Activated CD4-positive, alpha-beta T cell treated with anti-CD3 and anti-CD28 coated beads, Interleukin-2, amount 50 U/mL, for 4 hours (primary cell): ENCODE measurements around the gene TMEM114.

Experiments used
- DNase-seq, 2 experiments: peaks; one replicate each; pipeline ENCODE4 v3.0.0-alpha.2; 2020

TMEM114 gene

DNA sequence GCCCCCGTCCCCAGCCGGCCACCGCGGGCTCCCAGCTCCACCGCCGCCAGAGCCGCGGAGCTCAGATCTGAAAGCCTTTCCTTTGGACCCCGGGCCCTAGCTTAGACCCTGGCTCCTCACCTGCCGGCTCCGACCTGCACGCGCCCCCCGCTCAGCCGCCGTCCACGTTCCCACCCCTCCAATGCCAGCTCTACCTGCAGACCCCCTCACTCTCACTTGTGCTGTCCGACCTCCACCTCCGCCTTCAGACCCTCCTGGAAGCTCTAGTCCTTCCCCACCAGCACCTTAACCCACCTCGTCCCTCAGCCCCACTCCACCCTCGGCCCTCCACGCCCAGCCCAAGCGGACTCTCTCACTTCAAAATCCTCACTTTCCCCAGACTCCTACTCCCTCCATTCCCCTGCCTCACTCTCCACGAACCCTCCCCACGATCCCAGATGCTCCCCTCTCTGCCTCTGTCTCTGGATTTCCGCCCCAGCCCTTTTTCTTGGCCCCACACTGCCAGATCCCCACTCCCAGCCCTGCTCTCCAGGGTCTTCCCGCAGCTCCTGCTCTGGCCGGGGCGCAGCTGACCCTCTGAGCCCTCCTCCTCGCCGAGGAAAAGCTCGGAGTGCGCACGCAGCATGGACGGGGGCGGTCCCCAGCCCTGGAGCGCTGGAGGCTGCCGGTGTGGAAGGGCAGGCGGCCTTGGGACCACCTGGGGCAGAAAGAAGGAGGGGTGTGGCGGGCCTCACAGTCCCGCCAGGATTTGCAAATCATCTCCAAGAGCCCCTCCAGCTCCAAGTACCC, at the start of gene TMEM114:
TSS of gene TMEM114 (minus strand) at position 612 of the 789 bp plus-strand sequence. CDS start 673 bp downstream, outside the sequence.
- no peak for DNase-seq

DNA sequence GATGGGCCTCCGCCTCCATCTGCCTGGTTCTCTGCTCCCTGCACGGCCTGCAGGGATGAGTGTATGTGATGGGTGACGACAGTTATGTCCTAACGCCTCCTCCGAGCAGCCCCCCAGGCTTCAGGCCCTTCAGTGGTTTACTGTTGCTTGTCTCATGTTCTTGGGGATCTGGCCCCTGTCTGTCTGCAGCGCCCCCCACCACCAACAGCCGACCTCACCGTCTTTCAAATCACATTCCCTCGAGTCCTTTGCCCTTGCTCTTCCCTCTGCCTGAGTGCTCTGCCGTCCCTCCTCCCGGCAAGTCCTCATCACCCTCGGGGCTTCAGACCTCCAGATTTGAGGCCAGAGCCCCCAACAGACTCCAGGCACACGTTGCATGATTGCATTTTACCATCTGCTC, 49.4 kb upstream of the TMEM114 start:
- no peak for DNase-seq

DNA sequence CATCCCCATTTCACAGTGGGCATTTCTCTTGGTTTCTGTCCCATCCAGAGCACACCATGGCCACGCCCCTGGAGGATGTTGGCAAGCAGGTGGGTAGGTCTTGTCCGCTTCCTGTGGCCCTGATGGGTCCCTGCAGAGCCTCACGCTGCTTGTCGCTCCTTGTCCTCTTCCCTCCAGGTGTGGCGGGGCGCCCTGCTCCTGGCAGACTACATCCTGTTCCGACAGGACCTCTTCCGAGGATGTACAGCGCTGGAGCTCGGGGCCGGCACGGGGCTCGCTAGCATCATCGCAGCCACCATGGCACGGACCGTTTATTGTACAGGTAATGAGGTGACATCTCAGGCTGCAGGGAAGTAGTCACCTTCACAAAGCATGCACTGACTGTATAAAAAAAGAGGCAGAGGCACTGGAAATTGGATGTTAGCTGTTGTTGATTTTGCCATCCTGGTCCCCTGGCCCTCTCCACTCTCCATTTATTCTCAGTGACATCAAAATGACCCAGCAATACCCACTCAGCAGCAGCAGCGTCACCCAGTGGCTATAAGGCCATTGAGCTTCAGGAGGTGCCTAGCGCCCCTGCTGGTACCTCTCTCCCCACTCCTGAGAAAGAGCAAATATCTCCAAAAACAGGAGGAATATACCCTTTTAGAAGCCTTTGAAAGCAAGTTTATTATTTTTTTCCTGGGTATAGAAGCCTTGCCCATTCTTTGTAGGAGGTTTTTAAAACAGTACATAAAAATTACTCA, 44.9 kb upstream of the TMEM114 start:
- DNase-seq: no peak

DNA sequence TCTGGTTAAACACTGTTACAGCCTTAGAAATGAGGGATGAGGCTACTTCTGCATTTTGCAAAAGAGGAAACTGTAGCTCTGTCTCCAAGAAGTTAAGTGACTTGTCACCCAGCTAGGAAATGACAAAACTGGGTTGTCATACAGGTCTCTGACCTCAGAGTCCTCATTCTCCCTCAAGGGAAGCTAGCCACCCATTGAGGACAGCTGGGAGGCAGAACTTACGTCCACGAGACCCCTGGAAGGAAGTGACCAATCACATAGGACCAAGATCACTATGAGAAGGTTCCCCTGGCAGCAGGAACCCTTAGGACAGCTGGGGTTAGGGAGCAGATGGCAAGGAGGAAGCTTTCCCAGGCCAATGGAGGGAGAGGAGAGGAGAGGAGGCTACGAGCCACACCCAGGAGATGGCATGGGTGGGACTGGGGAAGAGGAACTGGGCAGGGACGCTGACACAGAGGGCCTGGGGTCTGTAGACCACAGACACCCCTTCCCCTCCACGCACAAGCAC, 42.4 kb upstream of the TMEM114 start:
- no peak for DNase-seq

DNA sequence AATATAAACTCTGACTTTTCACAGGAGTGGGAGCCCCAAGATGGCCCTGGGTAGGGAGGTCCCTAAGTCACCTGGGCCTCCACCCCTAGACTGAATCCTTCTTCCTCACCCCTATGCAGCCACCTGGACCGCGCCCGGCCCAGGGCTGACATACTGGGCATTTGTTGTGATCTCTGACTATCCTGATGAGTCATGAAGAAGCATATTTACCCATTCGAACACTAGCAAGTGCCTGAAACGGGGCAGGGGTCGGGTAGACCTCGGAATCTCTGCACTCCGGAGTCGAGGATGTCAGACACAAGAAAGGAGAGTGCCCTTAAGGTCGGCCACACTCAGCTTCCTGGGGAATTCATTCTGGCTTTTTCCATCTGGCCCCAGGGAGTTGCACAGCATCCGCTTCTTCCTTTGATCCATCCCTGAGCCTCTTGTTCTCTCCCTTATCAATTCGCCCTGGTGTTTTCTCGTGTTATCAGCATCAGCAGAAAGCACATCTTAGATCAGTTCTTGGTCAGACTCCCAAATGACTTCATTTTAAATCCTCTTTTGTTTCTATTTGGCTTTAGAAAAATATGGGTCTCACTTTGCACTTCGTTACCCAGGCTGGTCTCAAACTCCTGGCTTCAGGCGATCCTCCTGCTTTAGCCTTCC, 41.6 kb upstream of the TMEM114 start:
- no peak for DNase-seq

DNA sequence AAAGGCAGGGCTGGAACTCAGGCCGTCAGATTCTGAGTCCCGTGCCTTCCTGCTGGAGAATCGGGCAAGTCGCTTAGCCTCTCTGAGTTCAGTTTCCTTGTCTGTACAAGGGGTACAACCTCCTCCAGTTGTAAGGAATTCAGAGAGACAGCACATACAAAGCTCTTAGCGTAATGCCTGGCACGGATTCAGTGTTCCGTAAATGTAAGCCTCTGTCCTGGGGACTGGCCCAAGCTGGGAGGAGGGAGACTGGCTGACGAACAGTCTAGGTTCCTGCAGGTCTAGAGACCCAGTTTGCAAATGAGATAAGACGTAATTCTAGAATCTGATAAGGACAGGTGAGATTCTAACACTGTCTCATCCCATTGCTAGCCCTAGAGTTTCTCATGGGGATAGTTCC, 41.1 kb upstream of the TMEM114 start:
- no peak for DNase-seq

DNA sequence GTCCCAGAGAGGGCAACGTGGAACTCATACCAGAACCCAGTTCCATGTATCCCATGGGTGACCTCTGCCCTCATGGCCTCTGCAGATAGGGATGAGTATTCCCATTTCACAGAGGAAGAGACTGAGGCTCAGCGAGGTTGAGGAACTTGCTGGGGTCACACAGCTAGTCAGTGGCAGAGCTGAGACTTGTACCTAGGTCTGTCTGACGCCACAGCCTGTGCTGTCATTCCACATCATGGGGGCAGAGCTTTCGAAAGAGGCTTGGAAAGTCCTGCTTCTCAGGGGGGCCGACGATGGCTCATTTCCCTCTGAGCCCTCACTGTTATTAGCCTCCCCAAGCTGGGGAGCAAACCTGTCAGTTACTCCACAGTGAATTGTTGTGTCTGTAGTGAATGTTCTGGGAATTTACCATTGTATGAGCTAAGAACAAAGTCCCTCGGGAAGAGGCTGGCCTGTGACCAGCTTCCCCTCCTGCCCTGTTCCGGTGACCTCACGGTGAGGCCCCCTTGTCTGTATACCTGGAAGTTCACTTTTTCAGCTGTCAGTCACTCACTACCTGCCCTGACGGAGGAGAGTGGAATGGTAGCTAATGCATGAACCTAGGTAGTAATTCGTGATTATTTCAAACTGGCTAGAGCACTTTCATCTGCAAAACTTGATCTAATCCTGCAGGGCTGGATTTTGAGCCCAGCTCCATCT, 40.1 kb upstream of the TMEM114 start:
- DNase-seq: no peak

DNA sequence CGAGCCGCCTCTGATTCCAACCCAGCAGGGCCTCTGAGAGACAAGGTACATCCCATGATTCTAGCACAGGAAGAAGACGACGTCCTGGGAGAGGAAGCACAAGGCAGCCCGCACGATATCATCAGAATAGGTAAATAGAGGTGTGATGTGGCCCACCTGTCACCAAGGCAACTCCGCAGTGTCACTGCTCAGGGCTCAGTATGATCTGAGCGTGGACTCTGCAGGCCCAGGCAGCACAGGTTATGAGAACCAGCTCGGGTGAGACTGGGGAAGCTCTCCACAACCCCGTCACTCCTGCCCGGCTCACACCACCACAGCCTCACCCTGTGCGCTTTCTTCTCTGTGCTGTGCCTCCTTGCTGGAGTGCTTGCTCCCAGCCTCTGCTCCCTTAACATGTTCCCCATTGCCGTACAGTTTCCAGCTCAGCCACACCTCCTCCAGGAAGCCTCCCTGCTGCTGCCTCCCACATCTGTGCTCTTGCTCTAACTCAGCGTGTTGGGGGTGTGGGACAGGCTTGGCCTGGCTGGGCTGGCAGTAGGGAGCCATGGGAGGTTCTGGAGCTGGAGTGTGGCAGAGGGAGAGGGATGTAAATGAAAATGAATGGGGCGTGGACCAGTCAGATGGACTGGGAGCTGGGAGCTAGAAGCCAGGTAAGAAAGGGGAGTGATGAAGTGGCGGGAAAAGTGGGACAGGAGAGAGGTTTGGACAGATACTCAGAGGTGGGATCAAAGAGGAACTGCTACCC, 38.8 kb upstream of the TMEM114 start:
- DNase-seq: no peak

DNA sequence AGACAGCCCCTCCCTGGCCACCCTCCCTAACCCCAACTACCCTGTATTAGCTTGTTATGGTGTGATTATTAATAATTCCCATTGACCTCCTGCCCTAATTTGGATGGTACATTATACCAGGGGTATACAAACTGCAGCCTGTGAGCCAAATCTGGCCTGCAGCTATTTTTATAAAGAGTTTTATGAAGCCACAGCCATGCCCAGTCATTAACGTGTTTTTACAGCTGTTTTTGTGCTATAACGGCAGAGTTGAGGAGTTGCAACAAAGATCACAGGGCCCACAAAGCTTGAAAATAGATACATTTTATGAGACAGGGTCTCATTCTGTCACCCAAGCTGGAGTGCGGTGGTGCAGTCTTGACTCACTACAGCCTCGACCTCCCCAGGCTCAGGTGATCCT, 37.1 kb upstream of the TMEM114 start:
- no peak for DNase-seq

DNA sequence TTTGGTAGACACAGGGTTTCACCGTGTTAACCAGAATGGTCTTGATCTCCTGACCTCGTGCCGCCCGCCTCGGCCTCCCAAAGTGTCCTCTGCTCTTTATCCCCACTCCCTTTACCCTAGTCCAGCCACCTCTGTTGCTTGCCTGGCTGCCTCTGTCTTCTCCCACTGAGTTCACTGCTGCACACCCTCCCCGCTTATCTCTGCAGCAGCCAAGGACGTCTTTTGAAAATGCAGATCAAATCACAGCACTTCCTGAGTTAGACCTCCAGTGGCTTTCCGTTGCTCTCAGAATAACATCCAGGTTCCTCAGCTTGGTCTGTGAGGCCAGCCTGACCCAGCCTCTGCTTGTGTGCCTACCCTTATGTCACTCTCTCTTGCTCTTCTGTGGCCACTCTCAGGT, 36.6 kb upstream of the TMEM114 start:
- DNase-seq: no peak

DNA sequence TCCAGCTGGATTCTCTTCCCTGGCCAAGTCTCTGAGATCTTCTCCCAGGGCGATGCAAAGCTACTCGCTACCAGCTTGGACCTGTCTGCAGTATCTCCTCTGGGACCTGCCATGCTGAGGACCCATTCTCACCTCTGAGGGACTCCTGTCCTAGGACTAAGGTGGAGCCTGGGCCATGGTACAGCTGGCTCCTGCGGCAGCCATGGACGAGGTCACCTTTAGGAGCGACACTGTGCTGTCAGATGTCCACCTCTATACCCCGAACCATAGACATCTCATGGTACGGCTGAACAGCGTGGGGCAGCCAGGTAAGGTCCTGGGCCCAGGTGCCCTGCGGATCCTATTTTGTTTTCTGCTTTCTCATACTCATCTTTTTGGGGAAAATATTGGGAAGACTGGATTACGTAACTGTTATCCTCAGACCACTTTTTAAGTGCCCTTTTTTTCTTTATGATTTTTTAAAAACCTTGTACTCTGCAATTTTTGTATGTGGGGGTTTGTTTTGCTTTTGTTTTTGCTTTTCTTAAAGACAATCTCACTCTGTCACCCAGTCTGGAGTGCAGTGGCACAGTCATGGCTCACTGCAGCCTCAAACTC, 35.3 kb upstream of the TMEM114 start:
- no peak for DNase-seq

DNA sequence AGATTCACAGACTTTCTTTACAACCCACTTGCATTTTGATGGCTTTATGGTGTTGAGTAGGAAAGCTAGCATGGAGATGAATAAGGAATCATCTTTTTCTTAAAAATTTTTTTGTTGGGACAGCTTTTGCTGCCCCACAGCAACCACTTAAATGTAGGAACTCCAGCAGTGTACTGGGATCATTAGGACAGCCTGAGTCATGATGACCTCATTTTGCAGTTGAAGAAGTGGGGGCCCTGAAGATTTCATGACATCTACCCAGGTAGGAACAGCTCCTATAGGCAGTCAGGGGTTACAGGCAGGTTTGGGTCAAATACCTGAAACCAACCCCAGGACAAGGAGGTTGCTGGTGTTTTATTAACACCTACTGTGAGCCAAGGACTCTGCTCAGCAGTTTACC, 33.3 kb upstream of the TMEM114 start:
- no peak for DNase-seq

DNA sequence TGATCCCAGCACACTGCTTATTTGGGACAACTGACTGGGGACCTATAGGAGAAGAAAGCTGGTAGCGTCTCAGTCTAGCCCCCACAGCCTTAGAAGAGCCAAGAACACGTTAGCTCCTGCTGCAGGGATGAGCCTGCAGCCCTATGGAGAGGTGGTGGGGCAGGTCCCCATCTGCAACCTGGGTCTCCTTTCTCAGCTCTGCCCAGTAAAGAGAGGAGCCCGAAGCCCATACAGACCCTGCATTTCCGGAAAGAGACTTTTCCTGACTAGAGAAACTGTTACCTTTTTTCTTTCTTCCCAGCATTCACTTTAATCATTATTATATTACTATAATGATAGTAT, 32.0 kb upstream of the TMEM114 start:
- no peak for DNase-seq

DNA sequence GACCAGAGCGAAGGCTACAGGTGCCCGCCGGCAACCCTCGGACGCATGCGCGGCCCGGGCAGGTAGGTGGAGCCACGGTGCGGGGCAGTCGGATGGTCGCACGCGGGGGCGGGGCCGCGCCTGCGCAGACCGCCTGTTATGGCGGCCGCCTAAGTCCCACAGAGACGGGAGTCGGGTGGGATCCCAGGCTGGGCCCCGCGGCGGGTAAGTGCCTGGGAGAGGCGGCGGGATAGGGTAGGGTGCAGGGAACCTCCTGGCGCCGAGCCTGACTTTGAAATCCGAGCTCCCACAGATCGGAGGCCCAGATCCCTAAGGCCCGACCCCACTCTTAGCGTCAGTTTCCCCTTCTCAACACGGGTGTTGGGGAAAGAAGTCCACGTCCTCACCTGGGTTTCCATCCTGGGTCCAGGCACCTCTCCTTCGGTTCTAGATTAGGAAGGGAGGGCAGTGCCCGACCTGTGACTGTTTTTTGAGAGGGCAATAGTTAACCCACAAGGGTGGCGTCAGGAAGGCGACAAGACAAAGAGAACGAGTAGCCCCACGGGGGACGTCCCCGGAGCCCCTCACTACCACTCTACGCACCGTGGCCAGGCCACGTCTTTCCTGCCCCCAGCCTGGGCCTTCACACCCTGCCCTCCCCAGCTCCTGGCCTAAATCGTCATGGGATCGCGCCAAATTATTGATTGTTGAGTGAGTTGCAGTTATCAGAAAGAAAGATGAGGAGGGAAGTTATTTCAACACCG, 31.4 kb upstream of the TMEM114 start, which contains the start of gene METTL22:
TSS of gene METTL22 (plus strand) at position 127 of the 743 bp plus-strand sequence. CDS start 3,968 bp downstream, outside the sequence.
- peak; percentile 89 for DNase-seq

DNA sequence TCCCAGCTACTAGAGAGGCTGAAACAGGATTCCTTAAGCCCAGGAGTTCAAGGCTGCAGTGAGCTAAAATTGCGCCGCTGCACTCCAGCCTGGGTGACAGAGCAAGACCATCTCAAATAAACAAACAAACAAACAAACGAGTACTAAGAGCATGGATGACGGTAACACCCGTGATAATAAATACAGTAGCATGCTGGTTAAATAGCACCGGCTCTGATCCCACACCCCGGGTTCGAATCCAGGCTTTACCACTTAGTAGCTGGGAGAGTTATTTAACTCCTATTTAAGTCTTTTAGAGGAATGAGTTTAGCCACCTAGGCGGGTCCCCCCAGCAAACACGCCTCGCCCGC, 30.9 kb upstream of the TMEM114 start:
- DNase-seq: no peak

DNA sequence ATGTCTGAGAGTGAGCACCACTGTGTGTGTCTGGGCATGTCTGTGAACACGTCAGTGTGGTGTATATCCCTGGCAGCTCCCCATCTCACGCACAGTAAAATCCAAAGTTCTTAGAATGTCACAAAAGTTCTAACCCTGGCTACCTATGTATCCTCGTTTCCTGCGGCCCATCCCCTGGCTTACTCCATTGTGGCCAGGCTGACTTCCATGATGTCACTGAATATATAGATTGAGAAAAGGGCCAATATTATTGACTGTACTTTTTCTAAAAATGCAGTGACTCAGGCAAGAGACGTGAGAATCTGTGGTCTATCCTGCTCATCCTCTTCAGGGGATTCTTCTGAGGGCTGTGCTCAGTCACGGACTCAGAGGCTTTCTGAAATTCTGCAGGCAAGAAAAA, 30.2 kb upstream of the TMEM114 start:
- DNase-seq: no peak

DNA sequence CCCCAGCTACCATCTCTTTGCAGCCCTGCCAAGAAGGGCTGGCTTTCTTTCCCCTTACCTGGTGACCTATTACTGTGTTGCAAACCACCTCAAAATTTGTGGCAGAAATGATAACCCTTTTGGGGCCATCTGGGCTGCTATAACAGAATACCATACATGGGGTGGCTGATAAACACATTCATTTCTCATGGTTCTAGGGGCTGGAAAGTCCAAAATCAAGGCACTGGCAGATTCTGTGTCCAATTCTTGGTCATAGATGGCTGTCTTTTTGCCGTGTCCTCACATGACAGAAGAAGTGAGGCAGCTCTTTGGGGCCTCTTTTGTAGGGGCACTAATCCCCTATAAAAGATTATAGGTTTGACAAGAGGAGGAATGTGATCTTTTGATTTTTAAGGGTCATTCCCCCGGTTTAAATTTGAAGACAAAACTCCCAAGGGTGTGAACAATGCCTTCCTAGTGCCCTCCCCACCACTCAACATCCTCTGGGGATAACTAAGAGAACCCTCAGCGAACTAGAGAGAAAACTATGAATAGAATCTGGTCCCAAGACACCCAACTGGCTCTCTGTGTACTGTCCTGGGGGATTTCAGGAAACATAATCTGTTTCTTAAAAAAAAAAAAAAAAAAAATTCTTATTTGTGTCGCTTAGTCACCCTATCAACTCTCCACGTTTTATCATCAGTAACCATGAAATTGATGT, 29.5 kb upstream of the TMEM114 start:
- no peak for DNase-seq

DNA sequence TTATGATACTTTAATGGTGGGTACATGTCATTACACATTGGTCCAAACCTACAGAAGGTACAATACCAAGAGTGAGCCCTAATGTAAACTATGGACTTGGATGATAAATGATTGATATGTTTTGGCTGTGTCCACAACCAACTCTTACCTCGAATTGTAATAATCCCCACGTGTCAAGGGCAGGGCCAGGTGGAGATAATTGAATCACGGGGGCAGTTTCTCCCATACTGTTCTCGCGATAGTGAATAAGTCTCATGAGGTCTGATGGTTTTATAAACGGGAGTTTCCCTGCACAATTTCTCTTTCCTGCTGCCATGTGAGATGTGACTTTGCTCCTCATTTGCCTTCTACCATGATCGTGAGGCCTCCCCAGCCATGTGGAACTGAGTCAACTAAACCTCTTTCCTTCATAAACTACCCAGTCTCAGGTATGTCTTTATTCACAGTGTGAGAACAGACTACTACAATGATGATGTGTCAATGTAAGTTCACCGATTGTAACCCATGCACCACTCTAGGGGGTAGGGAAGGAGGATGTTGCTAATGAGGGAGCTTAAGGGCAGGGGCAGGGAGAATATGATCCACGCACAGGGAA, 24.2 kb upstream of the TMEM114 start:
- DNase-seq: no peak

DNA sequence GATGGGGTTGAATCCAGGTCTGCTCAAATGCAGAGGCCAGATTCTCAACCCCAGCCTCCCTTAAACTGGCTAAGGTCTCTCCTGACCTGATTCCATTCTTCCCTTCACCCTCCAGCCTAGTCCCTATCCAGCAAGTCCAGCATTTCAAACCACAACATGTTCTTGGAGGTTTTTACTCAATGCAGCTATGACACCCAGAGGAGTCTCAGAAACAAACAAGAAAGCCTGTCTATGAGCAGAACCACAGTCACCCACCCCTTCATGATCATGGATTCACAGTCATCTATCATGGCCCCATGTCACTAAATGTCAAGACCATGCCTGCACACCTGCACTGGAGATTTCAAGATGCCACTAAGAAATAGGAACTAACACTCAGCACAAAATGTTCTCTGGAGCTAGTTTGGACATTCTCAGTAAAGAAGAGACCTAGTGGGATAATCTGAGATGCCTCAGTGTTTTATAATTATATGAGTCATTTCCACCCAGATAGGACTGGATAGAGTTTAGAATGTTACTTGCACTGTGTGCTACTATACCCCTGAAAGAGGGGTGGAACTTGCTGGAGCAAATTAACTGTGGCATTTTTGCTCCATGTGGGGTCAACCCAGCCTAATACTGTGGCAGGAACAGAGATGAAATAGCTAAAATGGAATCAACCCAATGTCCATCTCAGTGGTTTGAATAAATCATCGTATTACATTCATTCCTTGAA, 21.7 kb upstream of the TMEM114 start:
- no peak for DNase-seq
